SK-N-SH (cell line): ENCODE data around the gene RGS6.

Experiments
- CTCF ChIP-seq: fragments of 200-600 bp; sonication (generic); IDR thresholded peaks from 2 replicates; pipeline ENCODE4 v1.6.1; 2017; ENCODE audit warnings: antibody characterized with exemption, mild to moderate bottlenecking, moderate library complexity
- GABPA ChIP-seq: IDR thresholded peaks from 2 replicates; pipeline ENCODE4 v1.4.0; 2012; ENCODE audit warnings: low read depth, mild to moderate bottlenecking
- MXI1 ChIP-seq: IDR thresholded peaks from 2 replicates; pipeline ENCODE4 v1.6.1; 2012; ENCODE audit warnings: mild to moderate bottlenecking, low read depth, low read length, improper control_type of control experiment
- RAD21 ChIP-seq: IDR thresholded peaks from 2 replicates; pipeline ENCODE4 v1.6.1; 2012; ENCODE audit warnings: mild to moderate bottlenecking, low read length
- RCOR1 ChIP-seq: fragments of 150-350 bp; IDR thresholded peaks from 2 replicates; pipeline ENCODE4 v1.6.1; 2017; ENCODE audit warnings: antibody characterized with exemption, low read length
- SMC3 ChIP-seq: IDR thresholded peaks from 2 replicates; pipeline ENCODE4 v1.6.1; 2012; ENCODE audit warnings: low read depth, low read length, improper control_type of control experiment

DNA sequence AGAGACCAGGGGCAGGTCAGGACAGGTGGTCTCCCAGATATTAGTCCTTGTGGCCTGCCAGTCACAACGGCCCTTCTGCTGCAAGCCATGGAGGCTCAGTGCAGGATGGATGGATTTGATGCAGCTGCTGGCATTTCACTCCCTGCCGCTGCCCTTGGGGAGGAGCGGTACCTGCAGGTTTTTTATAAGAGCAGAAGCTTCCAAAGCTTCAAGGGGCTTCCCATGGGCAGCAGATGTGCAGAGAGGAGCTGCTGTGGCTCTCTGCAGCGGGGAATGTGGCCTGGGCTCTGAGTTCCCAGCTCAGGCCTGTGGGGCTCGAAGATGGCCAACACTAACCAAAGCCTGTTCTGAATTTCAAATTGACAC, 582.4 kb downstream of the RGS6 start:
- TF ChIP-seq MXI1 (no peak), RAD21 (no peak), CTCF (no peak), GABPA (no peak), RCOR1 (no peak), SMC3 (no peak)
